ENCODE measurements around the gene ABAT. TPM values are rescaled to one million over a fixed set of nuclear protein-coding genes. Genes with fewer than 3 reads are reported as not detected.

ABAT gene
- total RNA-seq, 4 donors from 2014 or later, result 5.5 to 8.4 (median 6.5) TPM

DNA sequence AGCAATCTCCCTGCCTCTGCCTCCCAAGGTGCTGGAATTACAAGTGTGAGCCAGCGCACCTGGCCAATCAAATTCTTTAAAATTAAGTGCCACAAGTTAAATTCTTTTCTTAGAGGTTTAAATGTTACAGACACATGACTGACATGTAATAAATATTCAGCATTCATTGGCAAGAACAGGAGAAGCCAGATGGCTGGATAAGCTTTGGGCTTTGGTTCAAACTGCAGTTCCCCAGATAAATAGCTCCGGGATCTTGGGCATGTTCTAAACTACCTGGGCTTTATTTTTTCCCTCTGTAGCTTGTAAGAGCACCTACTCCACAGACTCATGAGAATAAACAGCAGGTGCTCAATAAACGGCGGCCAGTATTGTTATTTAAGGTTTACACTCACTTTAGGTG, 34.1 kb downstream of the ABAT start:
- no peak for DNase-seq (ENCODE audit: low spot score)
- no peak for ATAC-seq (ENCODE audit: low FRiP score)
- TF ChIP-seq, protein P1, sequence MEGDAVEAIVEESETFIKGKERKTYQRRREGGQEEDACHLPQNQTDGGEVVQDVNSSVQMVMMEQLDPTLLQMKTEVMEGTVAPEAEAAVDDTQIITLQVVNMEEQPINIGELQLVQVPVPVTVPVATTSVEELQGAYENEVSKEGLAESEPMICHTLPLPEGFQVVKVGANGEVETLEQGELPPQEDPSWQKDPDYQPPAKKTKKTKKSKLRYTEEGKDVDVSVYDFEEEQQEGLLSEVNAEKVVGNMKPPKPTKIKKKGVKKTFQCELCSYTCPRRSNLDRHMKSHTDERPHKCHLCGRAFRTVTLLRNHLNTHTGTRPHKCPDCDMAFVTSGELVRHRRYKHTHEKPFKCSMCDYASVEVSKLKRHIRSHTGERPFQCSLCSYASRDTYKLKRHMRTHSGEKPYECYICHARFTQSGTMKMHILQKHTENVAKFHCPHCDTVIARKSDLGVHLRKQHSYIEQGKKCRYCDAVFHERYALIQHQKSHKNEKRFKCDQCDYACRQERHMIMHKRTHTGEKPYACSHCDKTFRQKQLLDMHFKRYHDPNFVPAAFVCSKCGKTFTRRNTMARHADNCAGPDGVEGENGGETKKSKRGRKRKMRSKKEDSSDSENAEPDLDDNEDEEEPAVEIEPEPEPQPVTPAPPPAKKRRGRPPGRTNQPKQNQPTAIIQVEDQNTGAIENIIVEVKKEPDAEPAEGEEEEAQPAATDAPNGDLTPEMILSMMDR (IDR thresholded peaks at IDR 0.05), result no peak

DNA sequence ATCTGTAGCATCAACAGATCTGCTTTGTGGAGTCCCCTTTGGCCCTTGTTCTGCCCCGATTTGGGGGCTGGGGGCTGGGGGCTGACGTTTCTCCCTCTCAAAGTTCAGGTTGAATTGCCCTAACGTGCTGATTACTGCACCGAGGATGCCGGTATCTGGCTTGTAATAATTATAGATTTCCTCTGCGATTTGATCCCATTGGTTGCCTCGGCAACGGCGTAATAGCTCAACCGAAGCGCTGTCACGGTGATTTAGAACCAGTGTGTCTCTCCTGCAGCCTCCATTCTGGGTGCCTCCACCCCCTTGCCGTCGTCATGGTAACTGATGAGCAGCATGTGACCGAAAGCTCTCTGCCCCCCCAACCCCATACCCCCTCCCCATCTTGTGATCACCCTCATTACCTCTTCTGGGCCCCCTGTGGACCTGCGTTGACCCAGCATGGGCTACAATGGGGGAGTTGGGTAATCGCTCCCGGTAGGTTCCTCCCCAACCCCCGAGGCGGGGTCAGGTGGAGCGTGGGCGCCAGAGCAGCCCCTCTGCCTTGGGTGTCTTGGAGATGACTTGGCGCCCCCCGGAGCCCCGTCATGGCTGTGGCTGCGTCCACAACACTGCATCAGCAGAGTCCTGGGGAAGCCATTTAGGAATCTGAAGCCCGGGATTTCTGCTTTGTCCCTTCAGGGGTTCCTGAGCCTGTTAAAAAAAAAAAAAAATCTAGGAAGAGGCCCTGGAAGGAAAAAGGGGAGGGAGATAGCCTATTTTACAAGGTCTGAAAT, 38.4 kb downstream of the ABAT start:
- DNase-seq (ENCODE audit: low spot score), result no peak
- no peak for ATAC-seq (ENCODE audit: low FRiP score)
- TF ChIP-seq, protein P1 (IDR thresholded peaks at IDR 0.05), result no peak

DNA sequence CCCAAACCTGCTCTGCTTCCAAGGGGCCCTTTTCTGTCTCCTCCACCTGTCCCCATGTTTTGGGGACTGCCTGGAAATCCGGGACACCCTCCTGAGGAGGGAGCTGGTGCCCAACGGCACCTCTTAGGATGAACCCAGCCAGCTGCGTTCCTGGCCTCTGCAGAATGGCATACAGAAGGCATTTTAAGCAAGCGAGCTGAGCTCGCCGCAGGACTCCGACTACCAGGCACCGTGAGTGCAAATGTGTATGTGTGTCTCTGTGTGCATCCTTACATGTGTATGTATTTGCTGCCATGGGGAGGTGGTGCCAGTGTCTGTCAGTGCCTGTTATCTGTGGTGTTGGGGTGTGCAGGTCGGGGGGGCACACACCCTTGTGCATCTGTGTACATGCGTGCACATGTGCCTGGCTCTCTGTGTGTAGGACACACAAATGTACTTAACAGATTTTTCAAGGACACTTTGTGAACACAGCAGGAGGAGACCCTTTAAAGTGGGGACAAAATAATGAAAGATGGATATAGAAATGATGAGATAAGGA, 39.3 kb downstream of the ABAT start:
- DNase-seq (ENCODE audit: low spot score), result no peak
- ATAC-seq (ENCODE audit: low FRiP score), result no peak
- TF ChIP-seq, protein P1 (IDR thresholded peaks at IDR 0.05), result no peak

DNA sequence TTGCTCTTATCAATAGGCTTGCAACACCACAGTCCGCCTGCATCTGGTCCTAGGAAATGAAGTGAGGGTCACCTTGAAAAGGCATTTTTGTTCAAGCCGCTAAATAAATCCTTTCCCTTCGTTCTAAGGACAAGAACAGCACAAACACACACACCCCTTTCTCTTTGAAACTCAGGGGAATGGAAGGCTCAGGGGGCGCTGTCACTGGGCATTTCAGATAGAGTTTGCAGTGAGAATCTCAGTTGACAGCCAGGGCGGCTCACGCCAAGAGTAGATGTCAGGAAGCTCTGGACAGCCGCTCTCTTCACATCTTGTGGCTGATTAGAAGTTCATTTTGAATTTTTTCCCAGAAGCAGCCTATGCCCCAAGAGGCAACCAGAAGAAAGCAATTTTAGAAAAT, 39.8 kb downstream of the ABAT start:
- ATAC-seq (ENCODE audit: low FRiP score) (no peak), DNase-seq (ENCODE audit: low spot score) (no peak)
- TF ChIP-seq, protein P1 (IDR thresholded peaks at IDR 0.05), result no peak

DNA sequence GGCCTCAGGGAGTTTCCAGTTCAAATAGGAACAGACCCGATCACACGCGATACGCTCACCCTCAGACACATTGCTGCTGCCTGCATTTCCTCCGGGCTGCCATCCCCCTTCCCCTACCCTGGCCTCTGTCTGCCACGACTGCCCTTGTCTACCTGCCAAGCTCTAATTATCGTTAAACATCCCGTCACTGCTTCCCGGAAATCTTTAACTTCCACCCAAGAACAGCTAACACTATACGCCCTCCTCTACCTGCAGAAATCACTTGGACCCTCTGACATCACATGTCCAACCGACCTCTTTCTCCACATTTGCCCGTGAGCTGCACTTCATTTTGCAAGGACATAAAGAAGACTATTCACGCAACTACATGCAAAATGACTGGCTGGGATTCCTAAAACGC, 40.4 kb downstream of the ABAT start:
- ATAC-seq (ENCODE audit: low FRiP score), result no peak
- TF ChIP-seq, protein P1 (IDR thresholded peaks at IDR 0.05), result no peak
- no peak for DNase-seq (ENCODE audit: low spot score)

DNA sequence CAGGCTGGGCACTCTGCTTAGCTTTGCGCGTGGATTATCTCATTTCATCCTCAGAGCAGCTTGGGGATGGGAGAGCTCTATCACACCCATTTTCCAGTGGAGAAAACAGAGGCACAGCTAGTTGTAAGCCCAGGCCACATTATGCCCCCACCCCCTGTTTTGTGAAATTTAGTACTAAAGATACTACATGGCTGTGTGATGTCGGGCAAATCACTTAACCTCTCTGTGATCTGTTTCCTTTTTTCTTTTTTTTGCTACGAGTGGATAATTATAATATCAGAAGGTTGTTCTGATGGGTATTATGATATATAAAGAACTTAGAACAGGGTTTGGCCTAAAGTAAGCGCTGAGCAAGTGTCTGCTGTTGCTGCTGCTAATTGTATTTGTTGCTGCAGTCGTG, 41.6 kb downstream of the ABAT start:
- ATAC-seq (ENCODE audit: low FRiP score) (no peak), DNase-seq (ENCODE audit: low spot score) (no peak)
- TF ChIP-seq, protein P1 (IDR thresholded peaks at IDR 0.05), result no peak

DNA sequence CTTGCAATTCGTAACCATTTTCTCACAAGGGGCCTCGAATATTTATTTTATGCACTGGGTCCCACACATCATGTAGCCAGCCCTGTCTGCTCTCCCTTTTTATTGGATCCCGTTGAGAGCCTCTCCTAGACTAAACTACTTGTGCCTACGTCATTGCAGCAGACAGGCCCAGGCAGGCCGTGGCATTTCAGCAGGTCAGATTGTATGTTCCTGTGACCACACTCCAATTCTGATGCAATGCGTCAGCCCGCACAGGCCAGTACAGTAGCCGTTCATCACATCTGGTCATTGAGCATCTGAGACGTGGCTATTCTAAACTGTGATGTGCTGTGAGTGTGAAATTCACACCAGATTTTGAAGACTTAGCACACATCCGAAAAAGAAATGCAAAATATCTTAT, 42.2 kb downstream of the ABAT start:
- no peak for ATAC-seq (ENCODE audit: low FRiP score)
- TF ChIP-seq, protein P1 (IDR thresholded peaks at IDR 0.05), result no peak
- DNase-seq (ENCODE audit: low spot score), result no peak

All from omental fat pad (tissue), 4 donors.